Spinal cord (tissue), 10 donors: ENCODE data around the gene PGD. TPM values are rescaled to one million over a fixed set of nuclear protein-coding genes. Genes with fewer than 3 reads are reported as not detected.
"Not testable (repeated sequence)": the region's sequence is repeated elsewhere in the genome, so short reads cannot be mapped to it uniquely, and the experiment has no call there.

ENCODE experiments used
- DNase-seq, 6 donors: peaks; one replicate each; pipeline versions ENCODE4 v3.0.0 to v3.0.0-alpha.2; 2013 to 2015; ENCODE audit warnings: low spot score in 6 of 6, low read depth in 4 of 6
- H3K27ac ChIP-seq: one replicate; pipeline ENCODE4 v1.5.1; 2013; ENCODE audit warnings: low read depth, low read length, control low read depth
- H3K27me3 ChIP-seq: one replicate; pipeline ENCODE4 v1.6.1; 2013; ENCODE audit warnings: low read length; ENCODE audit not compliant: control insufficient read depth, insufficient read depth
- H3K36me3 ChIP-seq: one replicate; pipeline ENCODE4 v1.6.1; 2013; ENCODE audit warnings: low read length; ENCODE audit not compliant: control insufficient read depth, insufficient read depth
- H3K4me1 ChIP-seq: one replicate; pipeline ENCODE4 v1.6.1; 2013; ENCODE audit warnings: low read length; ENCODE audit not compliant: control insufficient read depth, insufficient read depth
- H3K4me3 ChIP-seq: one replicate; pipeline ENCODE4 v1.5.1; 2013; ENCODE audit warnings: low read depth, low read length, control low read depth
- H3K9me3 ChIP-seq: one replicate; pipeline ENCODE4 v1.6.1; 2013; ENCODE audit warnings: low read length; ENCODE audit not compliant: control insufficient read depth, insufficient read depth
- WGBS: methylation state at CpG from one replicate; pipeline ENCODE4 v1.1.5; 2013; ENCODE audit warnings: missing lambda C conversion rate; ENCODE audit not compliant: insufficient coverage; 5-methylcytosine and 5-hydroxymethylcytosine counted together
- long read RNA-seq, 4 donors: transcript quantifications; one replicate each; lab custom pipeline, GENCODE V29; 2026
- polyA plus RNA-seq, 2 donors: library from polyadenylated mRNA; unstranded; fragments of 120-200 nt; gene quantifications; one replicate each; pipeline ENCODE4 v1.2.1, GENCODE V29; 2013; ENCODE audit not compliant: insufficient read length in 2 of 2
- total RNA-seq, 2 donors: library from RNA; depleted of rRNA in 1 of 2; stranded (reverse); fragments of 120-200 nt in 1 of 2; fragments of >200 nt in 1 of 2; gene quantifications; one replicate each; pipeline versions ENCODE4 v1.2.3 to v1.2.4, GENCODE V29; 2013 to 2014
- donor health status: healthy.

The PGD gene
- total RNA-seq (10 to 100 TPM; 68.7 to 94.3 TPM), polyA plus RNA-seq (100 to 1,000 TPM; 200 to 216 TPM)
- long read RNA-seq, donor 1, transcript PGD-201 (13 exons, 1,885 nt): major isoform, 50 of 85 reads
- long read RNA-seq, donor 1, partial matches to known transcripts: 35 of 85 reads
- long read RNA-seq, donor 1, other reads (novel, unspliced or antisense): 0 of 85 reads
- long read RNA-seq, donor 2, transcript PGD-201 (13 exons, 1,885 nt): major isoform, 14 of 14 reads
- long read RNA-seq, donor 2, partial matches to known transcripts: 0 of 14 reads
- long read RNA-seq, donor 2, other reads (novel, unspliced or antisense): 0 of 14 reads
- long read RNA-seq, donor 3, transcript PGD-201 (13 exons, 1,885 nt): major isoform, 18 of 25 reads
- long read RNA-seq, donor 3, partial matches to known transcripts: 5 of 25 reads
- long read RNA-seq, donor 3, other reads (novel, unspliced or antisense): 0 of 25 reads
- long read RNA-seq, donor 4, transcript PGD-201 (13 exons, 1,885 nt): major isoform, 31 of 56 reads
- long read RNA-seq, donor 4, partial matches to known transcripts: 25 of 56 reads
- long read RNA-seq, donor 4, other reads (novel, unspliced or antisense): 0 of 56 reads

DNA sequence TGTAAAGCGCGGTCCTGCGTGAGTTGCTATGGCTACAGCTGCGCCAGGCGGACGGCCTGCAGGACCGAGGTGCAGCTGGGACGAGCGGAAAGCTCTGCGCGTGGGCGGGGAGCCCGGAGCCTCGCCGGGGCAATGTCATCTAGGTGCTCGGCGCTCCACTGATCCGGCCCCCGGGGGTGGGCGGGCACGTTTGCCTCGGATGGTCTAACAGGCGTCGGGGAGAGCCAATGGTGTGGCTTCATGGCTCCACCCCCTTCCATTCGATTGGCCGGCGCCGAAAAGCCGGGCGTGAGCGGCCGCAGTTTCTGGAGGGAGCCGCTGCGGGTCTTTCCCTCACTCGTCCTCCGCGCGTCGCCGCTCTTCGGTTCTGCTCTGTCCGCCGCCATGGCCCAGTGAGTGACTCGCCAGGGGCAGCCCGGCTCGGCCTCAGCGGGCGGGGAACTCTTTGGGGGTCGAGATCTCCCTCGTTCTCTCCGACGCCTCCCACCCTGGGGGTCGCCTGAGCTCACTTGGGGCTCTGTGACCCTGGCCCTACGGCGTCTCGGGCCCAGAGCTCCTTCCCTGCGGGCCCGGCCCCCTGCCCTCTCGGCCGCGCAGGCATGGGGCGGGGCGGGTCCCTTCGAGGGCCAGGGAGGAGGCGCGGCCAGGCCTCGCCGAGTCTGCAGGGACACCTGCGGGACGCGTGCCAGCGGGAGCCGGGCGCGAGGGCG, at the start of gene PGD:
Gene PGD, plus strand, starts transcription at position 331 of the 710 bp plus-strand sequence. Its CDS starts 54 bp downstream, at position 385.
- under 1% methylated on average over 76 of the region's 76 CpGs for WGBS
- Histone ChIP-seq H3K9me3 (peaks cover 3% of the 10 kb centered on the region), H3K36me3 (peaks cover 22% of the 10 kb centered on the region), H3K27me3 (no peaks in the 10 kb centered on the region), H3K27ac (peak within 1 kb of the TSS; percentile 93), H3K4me3 (peak within 1 kb of the TSS; percentile 81), H3K4me1 (peaks cover 21% of the 10 kb centered on the region)
- DNase-seq: peak; percentile 88 to 99 (median 96)

DNA sequence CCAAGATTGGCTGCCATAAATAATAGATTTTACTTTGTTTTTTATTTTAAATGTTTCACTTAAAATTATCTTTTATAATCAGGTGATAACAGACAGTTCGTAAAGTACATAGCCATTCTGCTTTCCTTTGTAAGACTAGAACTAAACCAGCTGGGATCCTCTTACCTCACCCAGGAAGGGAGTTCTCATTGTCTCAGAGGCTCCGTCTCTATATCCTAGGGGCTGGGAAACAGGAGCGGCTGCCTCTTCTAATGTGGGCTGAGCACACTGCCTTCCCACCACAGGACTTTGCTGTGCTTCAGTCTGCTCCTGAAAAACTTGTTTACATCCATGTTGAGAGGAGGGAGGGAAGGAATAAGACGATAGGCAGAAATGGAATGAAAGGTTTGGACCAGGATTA, 45.6 kb upstream of the PGD start:
- no CpG with 5 or more reads among the region's 4 CpGs for WGBS
- DNase-seq: no peak
- Histone ChIP-seq H3K27me3 (no peaks in the 10 kb centered on the region), H3K36me3 (peaks cover 48% of the 10 kb centered on the region), H3K4me1 (no peaks in the 10 kb centered on the region), H3K4me3 (no peak overlapping the region), H3K27ac (no peak overlapping the region), H3K9me3 (no peaks in the 10 kb centered on the region)

DNA sequence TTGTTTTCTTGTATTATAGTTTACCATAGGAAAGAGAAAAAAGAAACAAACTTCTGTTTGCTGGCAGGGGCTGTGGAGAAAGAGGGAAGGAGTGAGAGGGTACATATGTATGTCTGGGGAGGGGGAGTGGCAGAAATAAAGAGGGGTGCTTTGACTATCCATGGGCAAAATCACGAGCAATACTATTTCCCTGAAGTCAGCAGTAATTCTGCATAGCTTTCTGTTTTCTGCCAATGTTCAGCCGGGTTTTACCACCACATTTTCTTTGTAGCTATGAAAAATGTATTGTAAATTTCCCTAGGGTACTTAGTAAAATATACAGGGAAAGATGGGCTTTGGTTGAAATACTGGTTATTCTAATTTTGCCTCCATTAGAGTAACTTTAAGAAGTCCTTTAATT, 45.2 kb upstream of the PGD start:
- Histone ChIP-seq H3K9me3 (no peaks in the 10 kb centered on the region), H3K27me3 (no peaks in the 10 kb centered on the region), H3K36me3 (peaks cover 46% of the 10 kb centered on the region), H3K27ac (no peak overlapping the region), H3K4me3 (no peak overlapping the region), H3K4me1 (no peaks in the 10 kb centered on the region)
- WGBS: no CpG with 5 or more reads among the region's 2 CpGs
- no peak for DNase-seq

- H3K9me3 ChIP-seq: no peaks in the 10 kb centered on the region
- WGBS: no CpG with 5 or more reads among the region's 1 CpG
- no peak overlapping the region for H3K4me3 ChIP-seq
- peaks cover 58% of the 10 kb centered on the region for H3K36me3 ChIP-seq
- DNase-seq: no peak
- H3K4me1 ChIP-seq: no peaks in the 10 kb centered on the region
- no peaks in the 10 kb centered on the region for H3K27me3 ChIP-seq
- H3K27ac ChIP-seq: no peak overlapping the region
Measured at GRCh38 chr1:10360045-10360444, 38.8 kb upstream of the PGD start.

GRCh38 chr1:10361515-10361914, 37.3 kb upstream of the PGD start:
- no peak overlapping the region for H3K4me3 ChIP-seq
- H3K27ac ChIP-seq: no peak overlapping the region
- H3K4me1 ChIP-seq: no peaks in the 10 kb centered on the region
- 97% methylated on average over 9 of the region's 10 CpGs for WGBS
- no peak for DNase-seq
- H3K27me3 ChIP-seq: no peaks in the 10 kb centered on the region
- peaks cover 67% of the 10 kb centered on the region for H3K36me3 ChIP-seq
- H3K9me3 ChIP-seq: no peaks in the 10 kb centered on the region

DNA sequence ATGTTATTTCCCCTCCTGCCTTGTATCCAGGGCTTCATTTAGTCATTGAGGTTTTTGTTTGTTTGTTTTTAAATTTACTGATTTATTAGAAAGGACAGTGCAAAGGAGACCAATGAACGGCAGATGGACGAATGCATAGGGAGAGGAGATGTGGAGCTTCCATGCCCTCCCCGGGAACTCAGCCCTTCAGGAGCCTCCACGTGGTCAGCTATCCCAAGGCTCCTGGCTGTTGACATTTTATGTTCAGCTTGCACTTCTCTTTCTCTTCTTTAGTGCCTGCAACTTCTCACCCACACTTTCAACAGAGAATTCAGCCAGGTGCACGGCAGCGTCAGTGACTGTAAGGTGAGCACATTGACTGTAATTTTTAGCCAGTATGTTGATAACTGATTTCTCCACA, 30.7 kb upstream of the PGD start:
- Histone ChIP-seq H3K9me3 (no peaks in the 10 kb centered on the region), H3K36me3 (peaks cover 88% of the 10 kb centered on the region), H3K4me1 (no peaks in the 10 kb centered on the region), H3K4me3 (no peak overlapping the region), H3K27me3 (no peaks in the 10 kb centered on the region), H3K27ac (no peak overlapping the region)
- DNase-seq: no peak
- WGBS: 74% methylated on average over 3 of the region's 6 CpGs

GRCh38 chr1:10374442-10374860, 24.4 kb upstream of the PGD start:
- H3K36me3 ChIP-seq: peaks cover 84% of the 10 kb centered on the region
- no peak for DNase-seq
- H3K4me3 ChIP-seq: no peak overlapping the region
- 96% methylated on average over 8 of the region's 8 CpGs for WGBS
- H3K27me3 ChIP-seq: no peaks in the 10 kb centered on the region
- H3K9me3 ChIP-seq: no peaks in the 10 kb centered on the region
- no peaks in the 10 kb centered on the region for H3K4me1 ChIP-seq
- no peak overlapping the region for H3K27ac ChIP-seq

DNA sequence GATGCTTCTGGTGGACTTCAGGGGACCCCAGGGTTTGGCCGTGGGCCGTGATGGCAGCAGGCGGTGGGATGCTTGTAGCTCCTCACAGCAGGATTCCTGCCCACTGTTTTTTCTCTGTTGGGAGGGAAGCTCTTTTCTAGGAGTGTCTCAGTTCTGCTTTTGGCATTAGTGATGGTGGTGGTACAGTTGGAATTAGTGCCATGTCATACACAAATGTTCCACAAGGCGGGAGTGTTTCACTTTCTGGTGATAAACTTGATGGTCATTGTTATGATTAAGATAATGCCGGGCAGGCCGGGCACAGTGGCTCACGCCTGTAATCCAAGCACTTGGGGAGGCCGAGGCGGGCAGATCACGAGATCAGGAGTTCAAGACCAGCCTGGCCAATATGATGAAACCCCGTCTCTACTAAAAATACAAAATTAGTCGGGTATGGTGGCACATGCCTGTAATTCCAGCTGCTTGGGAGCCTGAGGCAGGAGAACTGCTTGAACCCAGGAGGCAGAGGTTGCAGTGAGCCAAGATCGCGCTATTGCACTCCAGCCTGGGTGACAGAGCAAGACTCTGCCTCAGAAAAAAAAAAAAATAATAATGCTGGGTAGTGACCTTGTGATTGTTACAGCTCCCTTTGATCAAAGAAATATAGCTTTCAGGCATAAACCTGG, 21.4 kb upstream of the PGD start:
- H3K9me3 ChIP-seq, H3K4me3 ChIP-seq, H3K4me1 ChIP-seq, H3K27me3 ChIP-seq: not testable (repeated sequence)
- WGBS: 49% methylated on average over 7 of the region's 14 CpGs
- peaks cover 73% of the 10 kb centered on the region for H3K36me3 ChIP-seq
- DNase-seq: peak in 3 of 6 donors; percentile 21 to 70 (median 66)
- H3K27ac ChIP-seq: peak overlapping the region; percentile 16

DNA sequence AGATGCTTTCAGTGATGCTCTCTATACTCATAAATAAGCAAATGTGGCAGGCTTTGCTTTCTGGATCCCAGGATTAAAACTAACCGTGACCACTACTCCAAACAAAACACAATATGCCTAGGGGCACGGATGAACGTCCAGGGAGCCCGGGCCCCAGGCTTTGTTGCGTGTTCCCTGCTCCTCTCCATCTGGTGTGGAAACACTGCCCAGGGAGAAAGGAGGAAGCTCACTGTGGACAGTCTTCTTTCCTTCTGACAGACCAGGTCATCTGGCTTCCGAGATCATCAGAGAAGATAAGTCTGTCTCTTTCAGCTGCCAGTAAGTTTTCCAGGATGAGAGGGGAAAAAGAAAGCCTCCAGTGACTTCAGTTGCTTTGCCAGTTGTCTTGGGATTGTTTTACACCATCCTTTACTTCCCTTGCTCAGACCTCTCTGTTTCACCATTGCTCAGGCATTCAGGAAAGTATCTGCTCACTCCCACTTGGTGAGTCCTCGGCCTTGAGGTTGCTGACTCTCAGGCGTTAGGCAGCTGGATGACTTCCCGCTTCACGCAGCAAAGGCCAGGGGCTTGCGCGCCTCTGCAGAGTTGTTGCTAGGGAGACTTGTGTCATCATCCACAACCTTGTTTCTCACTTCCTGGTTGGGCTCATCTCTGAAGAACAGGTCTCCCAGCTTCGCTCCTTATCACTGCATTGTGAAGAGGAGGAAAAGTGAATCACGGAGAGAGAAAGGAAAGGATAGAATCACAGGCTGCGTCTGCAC, 20.6 kb upstream of the PGD start:
- WGBS: 50% methylated on average over 6 of the region's 15 CpGs
- DNase-seq: no peak

More for the DNA sequence above, 20.6 kb upstream of the PGD start:
- Histone ChIP-seq H3K36me3 (peaks cover 69% of the 10 kb centered on the region), H3K27me3 (no peaks in the 10 kb centered on the region), H3K4me3 (no peak overlapping the region), H3K9me3 (no peaks in the 10 kb centered on the region), H3K4me1 (no peaks in the 10 kb centered on the region), H3K27ac (no peak overlapping the region)
